H1 (cell line): ENCODE data around the gene ITGA4. TPM values are rescaled to one million over a fixed set of nuclear protein-coding genes. Genes with fewer than 3 reads are reported as not detected.

Experiments
- CBX5 ChIP-seq: fragments of 300-800, 300-1000 bp; sonication (generic); IDR thresholded peaks from 2 replicates; pipeline ENCODE4 v1.7.1; 2016; ENCODE audit warnings: antibody characterized with exemption, low read length, low read depth
- CTBP2 ChIP-seq: IDR thresholded peaks from 2 replicates; pipeline ENCODE4 v1.7.0; 2011; ENCODE audit warnings: borderline replicate concordance, mild to moderate bottlenecking, moderate library complexity, mixed read lengths, low read length; ENCODE audit not compliant: insufficient read depth, insufficient read length
- EGR1 ChIP-seq: IDR thresholded peaks from 2 replicates; pipeline ENCODE4 v1.6.1; 2011; ENCODE audit warnings: low read depth, low read length, borderline replicate concordance
- POU5F1 ChIP-seq: IDR thresholded peaks from 2 replicates; pipeline ENCODE4 v1.6.1; 2011; ENCODE audit warnings: low read depth, mild to moderate bottlenecking, low read length, moderate library complexity
- RNF2 ChIP-seq: fragments of 200-900, 300-1000 bp; sonication (generic); IDR thresholded peaks from 2 replicates; pipeline ENCODE4 v1.7.1; 2016; ENCODE audit warnings: borderline replicate concordance, low read depth, mild to moderate bottlenecking, antibody characterized with exemption, low read length; ENCODE audit not compliant: poor library complexity, severe bottlenecking; ENCODE audit errors: missing control alignments
- RXRA ChIP-seq: IDR thresholded peaks from 2 replicates; pipeline ENCODE4 v1.6.1; 2011; ENCODE audit warnings: low read depth, mild to moderate bottlenecking, low read length, moderate library complexity; ENCODE audit not compliant: insufficient read depth
- SIN3A ChIP-seq, 2 experiments: IDR thresholded peaks in 1 of 2; conservative IDR thresholded peaks in 1 of 2; 2 replicates each; pipeline ENCODE4 v1.6.1; 2011 to 2012; ENCODE audit warnings: low read length in 2 of 2, improper control_type of control experiment in 1 of 2, low read depth in 1 of 2, mild to moderate bottlenecking in 1 of 2
- SP1 ChIP-seq: IDR thresholded peaks from 2 replicates; pipeline ENCODE4 v1.6.1; 2011; ENCODE audit warnings: low read depth, low read length
- TAF1 ChIP-seq: IDR thresholded peaks from 2 replicates; pipeline ENCODE4 v1.6.1; 2011; ENCODE audit warnings: mild to moderate bottlenecking, low read depth, low read length
- TCF12 ChIP-seq: IDR thresholded peaks from 2 replicates; pipeline ENCODE4 v1.6.1; 2011; ENCODE audit warnings: low read depth, mild to moderate bottlenecking, low read length
- TEAD4 ChIP-seq: IDR thresholded peaks from 2 replicates; pipeline ENCODE4 v1.6.1; 2012; ENCODE audit warnings: low read depth, low read length, inconsistent platforms, mixed read lengths
- polyA plus RNA-seq, 7 experiments: library from polyadenylated mRNA; depleted of rRNA in 3 of 7; stranded (reverse) in 5 of 7; unstranded in 2 of 7; fragments of >200 nt in 5 of 7; fragments of 200-250 nt in 2 of 7; gene quantifications; 1 replicate in 5 of 7; 2 replicates in 1 of 7; 4 replicates in 1 of 7; pipeline versions ENCODE4 v1.2.1 to v1.2.3, GENCODE V29; 2011 to 2013; ENCODE audit warnings: missing spikeins in 2 of 7, mixed read lengths in 2 of 7
- total RNA-seq: library from RNA; stranded (reverse); fragmentation: NEBNext Ultra II Directional; extraction: Animal tissue kit (Norgen Biotek cat#: 25700); gene quantifications from 2 replicates; pipeline ENCODE4 v1.2.1, GENCODE V29; 2021
- TF ChIP-seq, protein P1 (sequence below): fragments of 300-600 bp; sonication (generic); IDR thresholded peaks from 2 replicates; pipeline ENCODE4 v1.7.1; 2012; ENCODE audit warnings: low read length, moderate library complexity, mild to moderate bottlenecking, inconsistent platforms; ENCODE audit not compliant: insufficient replicate concordance

ITGA4 gene
- total and polyA plus RNA-seq, 2 of the 8 experiments (the other 6 are each of a cell fraction or from before 2014, with no cell fraction given), result 0.60 to 2.1 TPM

DNA sequence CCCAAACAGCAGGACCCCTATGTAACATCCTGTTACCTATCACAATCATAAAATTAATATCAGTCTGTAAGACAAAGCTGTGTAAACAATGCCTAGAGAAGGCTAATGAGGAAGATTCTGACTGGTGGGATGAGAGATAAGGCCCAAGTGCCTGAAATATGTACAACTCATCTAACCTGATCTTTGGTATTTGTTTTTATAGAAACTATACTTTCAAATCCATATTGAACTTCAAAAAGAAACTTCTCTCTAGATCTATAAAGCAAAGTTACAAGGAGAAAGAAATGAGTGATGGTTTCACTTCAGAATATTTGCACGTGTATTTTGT is 36.1 kb upstream of the ITGA4 start (continued):
- TF ChIP-seq, protein P1, sequence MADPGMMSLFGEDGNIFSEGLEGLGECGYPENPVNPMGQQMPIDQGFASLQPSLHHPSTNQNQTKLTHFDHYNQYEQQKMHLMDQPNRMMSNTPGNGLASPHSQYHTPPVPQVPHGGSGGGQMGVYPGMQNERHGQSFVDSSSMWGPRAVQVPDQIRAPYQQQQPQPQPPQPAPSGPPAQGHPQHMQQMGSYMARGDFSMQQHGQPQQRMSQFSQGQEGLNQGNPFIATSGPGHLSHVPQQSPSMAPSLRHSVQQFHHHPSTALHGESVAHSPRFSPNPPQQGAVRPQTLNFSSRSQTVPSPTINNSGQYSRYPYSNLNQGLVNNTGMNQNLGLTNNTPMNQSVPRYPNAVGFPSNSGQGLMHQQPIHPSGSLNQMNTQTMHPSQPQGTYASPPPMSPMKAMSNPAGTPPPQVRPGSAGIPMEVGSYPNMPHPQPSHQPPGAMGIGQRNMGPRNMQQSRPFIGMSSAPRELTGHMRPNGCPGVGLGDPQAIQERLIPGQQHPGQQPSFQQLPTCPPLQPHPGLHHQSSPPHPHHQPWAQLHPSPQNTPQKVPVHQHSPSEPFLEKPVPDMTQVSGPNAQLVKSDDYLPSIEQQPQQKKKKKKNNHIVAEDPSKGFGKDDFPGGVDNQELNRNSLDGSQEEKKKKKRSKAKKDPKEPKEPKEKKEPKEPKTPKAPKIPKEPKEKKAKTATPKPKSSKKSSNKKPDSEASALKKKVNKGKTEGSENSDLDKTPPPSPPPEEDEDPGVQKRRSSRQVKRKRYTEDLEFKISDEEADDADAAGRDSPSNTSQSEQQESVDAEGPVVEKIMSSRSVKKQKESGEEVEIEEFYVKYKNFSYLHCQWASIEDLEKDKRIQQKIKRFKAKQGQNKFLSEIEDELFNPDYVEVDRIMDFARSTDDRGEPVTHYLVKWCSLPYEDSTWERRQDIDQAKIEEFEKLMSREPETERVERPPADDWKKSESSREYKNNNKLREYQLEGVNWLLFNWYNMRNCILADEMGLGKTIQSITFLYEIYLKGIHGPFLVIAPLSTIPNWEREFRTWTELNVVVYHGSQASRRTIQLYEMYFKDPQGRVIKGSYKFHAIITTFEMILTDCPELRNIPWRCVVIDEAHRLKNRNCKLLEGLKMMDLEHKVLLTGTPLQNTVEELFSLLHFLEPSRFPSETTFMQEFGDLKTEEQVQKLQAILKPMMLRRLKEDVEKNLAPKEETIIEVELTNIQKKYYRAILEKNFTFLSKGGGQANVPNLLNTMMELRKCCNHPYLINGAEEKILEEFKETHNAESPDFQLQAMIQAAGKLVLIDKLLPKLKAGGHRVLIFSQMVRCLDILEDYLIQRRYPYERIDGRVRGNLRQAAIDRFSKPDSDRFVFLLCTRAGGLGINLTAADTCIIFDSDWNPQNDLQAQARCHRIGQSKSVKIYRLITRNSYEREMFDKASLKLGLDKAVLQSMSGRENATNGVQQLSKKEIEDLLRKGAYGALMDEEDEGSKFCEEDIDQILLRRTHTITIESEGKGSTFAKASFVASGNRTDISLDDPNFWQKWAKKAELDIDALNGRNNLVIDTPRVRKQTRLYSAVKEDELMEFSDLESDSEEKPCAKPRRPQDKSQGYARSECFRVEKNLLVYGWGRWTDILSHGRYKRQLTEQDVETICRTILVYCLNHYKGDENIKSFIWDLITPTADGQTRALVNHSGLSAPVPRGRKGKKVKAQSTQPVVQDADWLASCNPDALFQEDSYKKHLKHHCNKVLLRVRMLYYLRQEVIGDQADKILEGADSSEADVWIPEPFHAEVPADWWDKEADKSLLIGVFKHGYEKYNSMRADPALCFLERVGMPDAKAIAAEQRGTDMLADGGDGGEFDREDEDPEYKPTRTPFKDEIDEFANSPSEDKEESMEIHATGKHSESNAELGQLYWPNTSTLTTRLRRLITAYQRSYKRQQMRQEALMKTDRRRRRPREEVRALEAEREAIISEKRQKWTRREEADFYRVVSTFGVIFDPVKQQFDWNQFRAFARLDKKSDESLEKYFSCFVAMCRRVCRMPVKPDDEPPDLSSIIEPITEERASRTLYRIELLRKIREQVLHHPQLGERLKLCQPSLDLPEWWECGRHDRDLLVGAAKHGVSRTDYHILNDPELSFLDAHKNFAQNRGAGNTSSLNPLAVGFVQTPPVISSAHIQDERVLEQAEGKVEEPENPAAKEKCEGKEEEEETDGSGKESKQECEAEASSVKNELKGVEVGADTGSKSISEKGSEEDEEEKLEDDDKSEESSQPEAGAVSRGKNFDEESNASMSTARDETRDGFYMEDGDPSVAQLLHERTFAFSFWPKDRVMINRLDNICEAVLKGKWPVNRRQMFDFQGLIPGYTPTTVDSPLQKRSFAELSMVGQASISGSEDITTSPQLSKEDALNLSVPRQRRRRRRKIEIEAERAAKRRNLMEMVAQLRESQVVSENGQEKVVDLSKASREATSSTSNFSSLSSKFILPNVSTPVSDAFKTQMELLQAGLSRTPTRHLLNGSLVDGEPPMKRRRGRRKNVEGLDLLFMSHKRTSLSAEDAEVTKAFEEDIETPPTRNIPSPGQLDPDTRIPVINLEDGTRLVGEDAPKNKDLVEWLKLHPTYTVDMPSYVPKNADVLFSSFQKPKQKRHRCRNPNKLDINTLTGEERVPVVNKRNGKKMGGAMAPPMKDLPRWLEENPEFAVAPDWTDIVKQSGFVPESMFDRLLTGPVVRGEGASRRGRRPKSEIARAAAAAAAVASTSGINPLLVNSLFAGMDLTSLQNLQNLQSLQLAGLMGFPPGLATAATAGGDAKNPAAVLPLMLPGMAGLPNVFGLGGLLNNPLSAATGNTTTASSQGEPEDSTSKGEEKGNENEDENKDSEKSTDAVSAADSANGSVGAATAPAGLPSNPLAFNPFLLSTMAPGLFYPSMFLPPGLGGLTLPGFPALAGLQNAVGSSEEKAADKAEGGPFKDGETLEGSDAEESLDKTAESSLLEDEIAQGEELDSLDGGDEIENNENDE, result no peak
- no peak for TF ChIP-seq SIN3A (conservative IDR thresholded peaks at IDR 0.05 in 1 of 2, IDR thresholded peaks at IDR 0.05 in 1 of 2; ENCODE audit: low read depth in 1 of 2, low read length in 2 of 2)
- TF ChIP-seq SP1, result no peak
- no peak for TF ChIP-seq EGR1
- no peak for TF ChIP-seq POU5F1
- no peak for TF ChIP-seq TEAD4
- TF ChIP-seq CBX5, result no peak
- TF ChIP-seq RXRA, result no peak
- no peak for TF ChIP-seq CTBP2
- no peak for TF ChIP-seq TAF1
- TF ChIP-seq RNF2, result no peak
- no peak for TF ChIP-seq TCF12
